Inflammatory macrophage treated with lipopolysaccharide for 1 hour (primary cell): Measurements from ENCODE around the gene SERPINB11.
"Not testable (repeated sequence)": the region's sequence is repeated elsewhere in the genome, so short reads cannot be mapped to it uniquely, and the experiment has no call there.

Experiments
- DNase-seq, 2 donors: peaks; one replicate each; pipeline ENCODE4 v3.0.0-alpha.2; 2020 to 2022

SERPINB11 gene, protein sequence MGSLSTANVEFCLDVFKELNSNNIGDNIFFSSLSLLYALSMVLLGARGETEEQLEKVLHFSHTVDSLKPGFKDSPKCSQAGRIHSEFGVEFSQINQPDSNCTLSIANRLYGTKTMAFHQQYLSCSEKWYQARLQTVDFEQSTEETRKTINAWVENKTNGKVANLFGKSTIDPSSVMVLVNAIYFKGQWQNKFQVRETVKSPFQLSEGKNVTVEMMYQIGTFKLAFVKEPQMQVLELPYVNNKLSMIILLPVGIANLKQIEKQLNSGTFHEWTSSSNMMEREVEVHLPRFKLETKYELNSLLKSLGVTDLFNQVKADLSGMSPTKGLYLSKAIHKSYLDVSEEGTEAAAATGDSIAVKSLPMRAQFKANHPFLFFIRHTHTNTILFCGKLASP

DNA sequence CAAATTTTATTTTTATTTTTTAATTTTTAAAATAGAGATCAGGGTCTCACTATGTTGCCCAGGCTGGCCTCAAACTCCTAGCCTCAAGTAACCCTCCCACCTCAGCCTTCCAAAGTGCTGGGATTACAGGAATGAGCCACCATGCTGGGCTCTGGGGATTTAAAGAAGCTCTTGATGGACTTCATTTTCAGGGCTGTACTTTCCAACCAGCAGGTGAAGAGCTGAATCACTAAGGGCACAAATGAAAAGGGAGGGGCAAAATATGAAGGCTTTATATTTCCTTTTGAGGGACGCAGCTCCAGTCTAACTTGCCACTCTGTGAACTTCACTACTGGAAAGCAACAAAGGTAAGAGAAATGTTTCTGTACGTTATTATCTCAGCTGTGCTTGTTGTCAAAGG, at the start of gene SERPINB11:
Gene SERPINB11 (plus strand): TSS at position 301 of the 400 bp plus-strand sequence. CDS start 7,234 bp downstream, outside the sequence.
- no peak for DNase-seq

DNA sequence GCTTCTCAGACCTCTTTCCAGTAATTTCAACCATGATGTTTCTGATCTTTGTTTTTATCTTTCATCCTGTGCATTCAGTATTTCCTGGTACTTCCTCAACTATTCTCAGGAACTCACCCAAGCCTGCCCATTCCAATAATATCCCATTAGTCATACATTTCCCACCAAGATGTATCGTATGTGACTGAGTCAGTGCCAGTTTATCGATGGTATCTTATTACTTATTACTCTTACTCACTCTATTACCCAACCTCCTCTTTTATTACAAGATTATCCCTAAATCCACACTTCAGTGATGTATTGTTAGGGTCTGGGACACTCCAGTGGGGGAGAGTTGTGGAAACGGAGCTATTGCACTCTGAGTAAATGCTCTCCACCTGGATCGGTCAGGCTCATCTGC, 43.8 kb upstream of the SERPINB11 start:
- not testable (repeated sequence) for DNase-seq

DNA sequence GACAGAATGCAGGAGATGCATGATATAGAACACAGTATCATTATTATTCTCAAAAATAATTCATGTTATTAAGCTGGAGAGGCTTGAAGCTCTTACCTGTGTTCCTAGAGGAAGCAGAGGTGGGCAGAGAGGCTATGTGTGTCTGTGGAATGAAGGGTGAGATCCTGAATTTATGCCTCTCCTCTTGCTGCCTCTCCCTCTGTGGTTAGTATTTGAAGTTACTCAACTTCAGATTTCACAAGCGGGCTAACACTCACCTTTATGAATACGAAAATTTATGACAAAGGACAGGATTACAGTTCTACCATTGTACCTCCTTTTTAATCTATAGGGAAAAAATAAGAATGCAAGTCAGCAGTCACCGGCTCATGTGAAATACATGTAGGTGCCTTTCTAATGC, 41.0 kb upstream of the SERPINB11 start, which contains the start of gene SERPINB3:
Gene SERPINB3 (minus strand): TSS at position 144 of the 400 bp plus-strand sequence. CDS start 677 bp downstream, outside the sequence.
- not testable (repeated sequence) for DNase-seq

DNA sequence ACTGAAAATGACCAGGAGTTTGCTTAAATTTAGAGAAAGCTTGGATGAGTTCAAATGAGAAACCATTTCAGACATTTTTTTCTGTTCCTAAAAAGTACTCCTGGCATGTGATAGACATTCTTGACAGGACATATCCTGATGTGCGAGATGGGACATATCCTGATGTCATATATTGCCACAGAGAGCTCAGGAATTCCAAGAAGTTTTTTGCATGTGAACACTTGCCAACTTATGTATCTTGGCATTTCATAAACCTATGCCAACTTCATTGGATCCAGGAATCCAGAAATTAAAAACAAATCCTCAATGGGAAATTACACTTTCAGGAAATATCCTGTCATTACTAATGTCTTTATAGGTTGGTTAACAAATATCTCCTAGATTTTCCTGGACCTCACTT, 38.2 kb upstream of the SERPINB11 start:
- DNase-seq: no peak

DNA sequence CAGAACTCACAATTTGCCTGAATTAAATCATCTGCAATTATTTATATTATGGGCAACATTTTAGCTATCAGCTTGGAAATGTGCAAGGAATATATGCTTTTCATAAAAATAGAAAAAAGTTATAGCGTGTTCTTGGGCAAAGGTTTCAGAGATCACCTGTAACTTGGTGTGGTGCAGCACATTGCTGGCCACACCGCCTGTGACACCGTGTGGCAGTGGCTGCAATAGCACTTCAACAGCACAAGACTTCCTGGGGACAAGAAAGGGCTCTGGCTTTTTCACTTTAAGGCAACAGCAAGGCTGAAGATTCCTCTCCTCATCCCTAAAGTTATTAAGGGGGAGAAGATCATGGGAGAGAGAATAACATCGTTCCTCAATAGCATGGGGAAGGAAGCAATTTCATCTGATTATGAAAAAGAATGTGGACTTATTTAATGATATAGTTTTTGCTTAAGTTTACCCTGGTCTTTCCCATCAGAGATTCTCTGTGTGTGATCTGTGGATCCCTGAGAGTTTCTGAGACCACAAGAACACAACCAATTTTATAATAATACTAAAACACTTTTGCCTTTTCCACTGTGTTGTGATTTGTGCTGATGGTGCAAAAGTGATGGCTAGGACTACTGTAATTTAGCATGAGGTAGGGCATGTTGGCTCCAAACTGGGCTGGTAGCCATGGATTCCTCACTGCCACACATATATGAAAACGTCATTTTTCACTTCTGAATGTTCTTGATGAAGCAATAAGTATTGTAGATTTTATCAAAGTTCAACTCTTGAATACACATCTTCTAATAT, 26.0 kb upstream of the SERPINB11 start:
- no peak for DNase-seq

DNA sequence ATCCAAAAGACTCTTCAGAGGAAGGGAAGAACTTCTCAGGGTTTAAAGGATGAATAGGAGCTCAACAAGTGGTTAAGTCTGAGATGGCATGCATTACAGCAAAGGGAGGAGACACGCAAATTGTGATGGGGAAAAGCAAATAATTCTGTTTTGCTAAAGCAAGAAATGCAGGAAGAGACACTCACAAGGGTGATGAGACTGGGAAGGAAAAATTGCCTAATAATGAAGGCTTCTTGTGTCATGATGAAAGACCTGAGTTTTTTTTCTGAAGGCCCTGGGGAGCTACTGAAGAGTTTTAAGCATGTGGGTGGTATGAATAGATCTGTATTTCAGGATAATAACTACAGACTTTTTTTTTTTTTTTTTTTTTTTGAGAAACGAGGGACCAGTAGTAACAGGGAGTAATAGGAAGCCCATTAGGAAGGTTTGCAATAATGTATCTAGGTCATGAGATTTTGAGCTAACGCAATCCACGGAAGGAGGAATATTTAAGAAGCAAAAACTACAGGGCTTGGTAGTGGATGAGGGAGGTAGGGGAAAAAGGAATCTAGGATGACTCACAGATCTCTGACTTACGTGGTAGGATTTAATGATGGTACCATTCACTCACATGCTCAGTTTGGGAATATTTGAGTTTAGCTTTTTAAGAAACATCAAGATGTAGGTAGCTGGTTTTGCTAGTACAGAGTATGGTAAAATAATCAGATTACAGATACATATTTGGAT, 25.1 kb upstream of the SERPINB11 start:
- peak; percentile 37 to 50 for DNase-seq

DNA sequence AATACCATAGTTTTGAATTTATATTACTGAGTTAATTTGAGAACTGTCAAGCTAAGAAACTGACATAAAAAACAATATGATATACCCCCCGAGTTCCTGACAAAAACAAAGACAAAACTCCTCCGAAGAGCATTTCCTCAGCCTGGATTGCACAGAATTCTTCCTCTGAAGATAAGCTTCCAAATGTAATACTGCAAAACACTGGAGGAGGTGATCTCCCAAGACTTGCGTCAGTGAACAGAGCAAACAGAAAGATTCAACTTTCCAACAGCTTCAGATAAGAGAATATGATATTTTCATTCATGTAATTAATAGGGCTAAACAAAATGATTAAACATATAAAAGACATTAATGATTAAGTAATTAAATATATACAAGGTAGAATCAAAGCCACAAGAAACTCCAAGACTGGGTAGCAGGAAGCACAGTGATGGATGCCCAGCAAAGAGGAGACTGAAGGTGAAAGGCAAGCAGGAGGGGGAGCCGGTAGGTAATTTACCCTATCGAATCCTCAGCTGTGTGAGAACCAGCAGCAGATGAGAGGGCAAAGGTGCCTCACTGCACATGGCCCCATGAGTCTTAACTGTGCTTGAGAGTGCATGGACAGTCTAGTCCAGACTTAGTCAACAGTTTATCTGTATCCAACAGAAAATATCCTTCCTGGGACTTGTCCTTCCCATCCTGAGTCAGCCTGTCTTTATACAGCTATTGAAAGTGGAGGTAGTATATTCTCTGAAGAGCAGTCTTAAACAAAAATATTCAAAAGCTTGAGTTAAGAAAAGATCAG, 22.7 kb upstream of the SERPINB11 start:
- no peak for DNase-seq

DNA sequence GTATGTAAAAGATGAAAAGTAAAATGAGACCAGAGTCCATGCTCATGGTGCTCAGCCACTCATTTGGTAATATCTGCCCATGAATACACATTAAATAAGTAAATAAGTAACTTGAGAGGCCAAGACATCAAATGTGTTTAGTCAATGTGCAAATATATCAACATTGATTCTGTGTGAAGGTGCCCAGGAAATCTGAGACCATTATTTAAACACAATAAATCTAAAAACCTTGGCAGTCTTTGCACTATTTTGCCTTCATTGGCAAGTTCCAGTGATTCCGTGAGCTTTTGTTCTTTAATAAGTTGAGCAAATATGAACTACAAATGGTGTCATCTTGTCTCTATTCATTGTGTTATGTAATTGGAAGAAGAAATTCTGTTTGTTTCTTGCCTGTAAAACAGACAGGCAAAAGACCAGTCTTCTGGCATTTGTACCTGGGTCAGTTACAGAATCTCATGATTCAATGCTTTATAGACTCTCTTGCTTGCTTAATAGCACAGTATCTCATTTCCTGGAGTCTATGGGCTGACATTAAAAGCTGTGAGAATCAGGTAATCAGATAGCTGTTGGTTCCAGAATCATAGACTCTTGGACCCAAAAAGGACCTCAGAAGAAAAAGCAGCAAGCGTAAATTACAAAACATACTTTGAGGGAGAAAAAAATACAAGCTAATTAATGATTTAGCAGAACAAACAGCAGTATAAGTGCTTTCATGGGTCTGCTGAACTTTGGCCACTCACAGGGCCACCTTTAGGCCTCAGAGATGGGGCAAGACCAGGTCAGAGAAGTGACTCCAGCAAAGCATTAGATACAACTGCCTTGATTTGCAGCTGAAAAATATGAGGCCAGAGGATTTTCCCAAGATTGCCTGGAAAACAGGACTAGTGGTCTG, 21.1 kb upstream of the SERPINB11 start:
- DNase-seq: no peak

DNA sequence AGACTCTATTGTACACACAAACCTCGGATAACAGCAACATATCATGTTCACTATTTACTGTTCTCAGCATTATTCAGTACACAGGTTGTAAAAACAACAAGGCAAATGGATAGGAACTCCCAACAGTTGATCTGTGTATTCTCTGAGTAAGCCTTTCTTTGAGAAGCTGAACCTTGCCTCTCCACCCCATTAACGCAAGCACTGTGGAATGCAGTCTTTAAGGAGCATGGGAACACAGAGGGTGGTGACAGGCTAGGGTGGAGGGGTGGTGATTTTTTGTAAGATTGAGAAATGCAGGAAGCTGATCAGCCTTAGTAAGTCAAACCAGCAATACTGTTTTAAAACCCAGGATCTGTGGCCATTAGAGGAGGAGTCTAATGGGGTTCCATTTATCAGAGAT, 19.6 kb upstream of the SERPINB11 start:
- DNase-seq: no peak

DNA sequence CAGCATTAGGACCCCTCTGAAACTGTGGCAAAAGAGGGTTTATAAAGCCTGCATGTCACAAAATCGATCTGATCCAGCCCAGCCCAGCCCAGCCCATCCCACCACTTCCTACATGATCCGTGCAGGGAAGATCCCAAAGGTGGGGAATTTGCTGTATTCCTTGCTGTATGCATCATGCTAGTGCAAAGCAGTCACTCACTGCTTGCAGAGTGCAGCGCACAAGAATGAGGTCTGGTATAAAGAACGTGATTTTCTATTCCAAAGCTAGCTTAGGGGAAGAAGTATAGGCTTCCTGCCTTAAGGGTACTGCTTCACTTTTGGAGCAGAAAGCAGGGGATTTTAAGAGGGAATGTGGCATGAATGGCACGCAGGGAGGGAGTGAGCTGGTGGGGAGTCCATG, 18.9 kb upstream of the SERPINB11 start:
- DNase-seq: no peak

DNA sequence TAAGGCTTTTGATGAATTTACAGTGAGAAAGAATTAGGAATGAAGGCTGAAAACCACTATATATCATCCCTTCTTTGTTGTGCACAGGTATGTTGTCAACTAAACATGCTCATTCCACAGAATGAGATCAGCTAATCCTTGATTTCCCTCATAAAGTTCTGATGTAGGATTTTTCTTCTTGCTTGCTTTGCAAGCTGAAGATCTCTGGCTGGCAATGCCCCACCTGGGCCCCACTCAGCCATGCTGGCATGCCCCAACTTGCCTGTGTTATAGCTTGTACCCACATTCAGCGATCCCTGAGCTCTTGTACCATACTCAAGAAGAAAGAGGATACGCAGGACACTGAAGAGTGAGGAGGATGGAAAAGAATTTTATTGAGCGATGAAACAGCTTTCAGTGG, 18.0 kb upstream of the SERPINB11 start:
- DNase-seq: no peak

DNA sequence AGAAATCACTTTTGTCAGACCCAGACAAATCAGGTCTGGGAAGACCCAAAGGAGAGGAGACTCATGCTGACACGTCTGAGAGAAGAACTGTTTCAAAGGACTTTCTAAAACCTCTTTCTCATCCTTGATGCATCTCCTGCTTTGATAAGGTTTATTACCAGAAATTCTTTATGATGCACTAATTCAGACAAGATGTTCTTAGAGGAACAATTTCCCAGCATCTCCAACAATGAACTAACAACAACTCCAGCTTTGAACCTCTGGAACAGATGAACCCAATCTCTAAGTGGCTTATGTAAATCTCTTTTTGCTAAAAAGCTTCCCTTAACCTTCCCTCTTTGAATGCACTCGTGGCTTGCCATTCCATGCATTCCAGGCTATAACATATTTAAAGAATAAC, 15.9 kb upstream of the SERPINB11 start:
- no peak for DNase-seq

DNA sequence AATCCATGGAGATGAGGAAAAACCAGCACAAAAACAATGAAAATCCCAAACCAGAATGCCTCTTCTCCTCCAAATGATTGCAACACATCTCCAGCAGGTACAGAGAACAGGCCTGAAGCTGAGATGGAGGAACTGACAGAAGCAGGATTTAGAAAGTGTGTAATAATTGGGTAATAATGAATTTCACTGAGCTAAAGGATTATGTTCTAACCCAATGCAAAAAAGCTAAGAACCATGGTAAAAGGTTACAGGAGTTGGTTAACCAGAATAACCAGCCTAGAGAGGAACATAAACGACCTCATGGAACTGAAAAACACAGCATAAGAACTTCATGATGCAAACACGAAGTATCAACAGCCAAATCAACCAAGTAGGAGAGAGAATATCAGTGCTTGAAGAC, 13.7 kb upstream of the SERPINB11 start:
- no peak for DNase-seq

DNA sequence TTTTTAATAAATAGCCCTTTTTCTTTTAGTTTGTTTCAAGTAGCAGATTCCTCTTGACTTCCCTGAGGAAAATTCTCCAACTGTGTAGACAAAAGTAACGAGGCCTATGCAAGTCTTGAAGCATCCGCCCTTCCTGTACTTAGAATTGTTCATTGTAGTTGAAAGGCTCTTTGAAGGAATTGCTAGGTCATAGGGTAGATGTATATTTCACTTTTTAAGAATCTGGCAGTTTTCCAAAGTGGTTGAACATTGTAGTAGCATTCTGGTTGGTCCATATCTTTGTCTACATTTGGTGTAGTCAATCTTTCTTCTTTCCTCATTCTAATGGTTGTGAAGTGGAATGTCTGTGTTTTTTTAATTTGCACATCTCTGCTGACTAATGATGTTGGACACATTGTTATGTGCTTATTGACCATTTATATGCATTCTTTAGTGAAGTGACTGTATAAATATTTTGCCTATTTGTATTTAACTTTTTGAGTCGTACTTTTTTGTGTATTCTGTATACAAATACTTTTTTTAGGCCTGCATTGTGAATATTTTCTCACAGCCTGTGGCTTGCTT, 5.6 kb upstream of the SERPINB11 start:
- DNase-seq: no peak

DNA sequence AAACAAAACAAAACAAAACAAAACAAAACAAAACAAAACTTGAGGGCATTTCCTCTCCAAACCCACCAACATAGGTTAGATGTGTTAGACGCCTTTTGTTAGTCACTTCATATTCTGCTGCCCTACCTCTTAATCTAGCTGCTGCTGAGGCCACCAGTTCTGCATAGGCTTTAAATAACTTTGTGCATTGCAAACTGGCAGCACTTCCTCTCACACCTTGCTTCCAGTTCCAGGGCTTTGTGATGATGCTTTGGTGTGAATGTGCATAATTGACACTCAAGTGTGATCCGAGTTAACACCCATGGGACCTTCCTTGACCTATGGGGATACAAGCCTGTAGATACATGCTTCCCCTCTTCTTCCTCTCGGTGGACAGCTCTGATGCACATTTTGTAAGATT, 2.3 kb upstream of the SERPINB11 start:
- DNase-seq: no peak

DNA sequence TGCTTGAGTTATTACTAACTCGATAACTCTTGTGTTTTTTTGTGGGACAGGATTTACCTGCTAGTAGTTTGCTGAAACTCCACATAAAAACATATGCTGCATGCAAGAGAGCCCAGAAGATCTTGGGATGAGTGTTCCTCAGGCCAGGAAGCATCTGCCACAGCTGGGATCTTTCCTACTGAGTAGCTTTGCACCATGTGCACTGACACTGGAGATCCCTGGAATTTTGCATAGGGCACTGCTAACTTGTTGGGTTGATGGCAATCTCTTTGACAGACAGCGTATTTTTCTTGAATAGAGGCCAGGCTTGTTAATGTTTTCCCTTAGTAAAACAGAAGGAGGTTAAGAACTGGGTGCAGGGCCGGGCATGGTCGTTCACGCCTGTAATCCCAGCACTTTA, 808 bp upstream of the SERPINB11 start:
- DNase-seq: no peak

DNA sequence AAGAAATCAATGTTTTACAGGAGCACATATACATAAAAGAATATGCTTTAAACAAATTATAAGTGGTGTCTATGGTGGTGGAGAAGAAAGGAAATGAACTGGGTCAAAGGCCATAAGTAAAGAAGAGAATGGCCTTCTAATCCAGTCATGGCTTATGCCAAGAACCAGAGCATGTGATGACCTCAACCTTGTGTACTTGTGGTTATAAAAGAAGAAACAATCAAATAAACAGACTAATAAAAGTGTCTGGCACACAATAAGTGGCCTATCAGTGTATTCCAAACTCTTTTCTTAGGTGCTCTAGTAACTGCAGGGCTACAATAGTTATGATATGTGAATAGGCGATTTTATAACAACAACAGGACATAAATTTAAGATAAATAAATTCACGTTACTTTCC, 2.6 kb downstream of the SERPINB11 start:
- no peak for DNase-seq

DNA sequence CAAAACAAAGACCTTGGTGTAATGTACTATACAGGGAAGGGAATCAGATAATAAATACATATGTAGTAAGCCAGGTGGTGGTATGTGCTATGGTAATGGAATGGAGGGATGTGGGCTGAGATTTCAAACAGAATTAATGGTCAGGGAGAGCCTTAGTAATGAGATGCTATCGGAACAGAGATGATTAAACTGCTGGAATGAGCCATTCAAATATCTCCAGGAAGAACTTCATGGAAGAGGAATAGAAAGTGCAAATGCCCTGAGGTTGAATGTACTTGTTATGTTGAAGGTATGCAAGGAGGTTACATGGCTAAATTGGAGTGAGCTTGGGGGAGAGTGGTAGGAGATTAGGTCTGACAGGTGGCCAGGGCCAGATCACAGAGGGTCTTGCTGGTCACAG, 5.1 kb downstream of the SERPINB11 start:
- DNase-seq: no peak

DNA sequence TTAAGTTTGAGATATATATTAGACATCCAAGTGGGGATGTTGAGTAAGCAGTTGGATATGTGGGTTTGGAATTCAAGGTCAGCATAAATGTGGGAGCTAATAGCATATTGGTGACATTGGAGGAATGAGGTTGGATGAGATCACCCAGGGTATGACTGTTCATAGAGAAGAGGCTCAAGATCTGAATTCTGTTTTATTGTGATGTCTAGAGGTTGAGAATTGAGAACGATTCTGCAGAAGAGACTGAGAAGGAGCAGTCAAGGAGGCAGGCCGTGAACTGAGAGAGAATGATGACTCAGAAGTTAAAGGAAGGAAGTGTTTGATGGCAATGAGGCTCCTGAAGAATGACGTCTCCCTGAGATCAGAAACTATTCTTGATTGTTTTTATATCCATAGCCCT, 5.9 kb downstream of the SERPINB11 start:
- DNase-seq: no peak

DNA sequence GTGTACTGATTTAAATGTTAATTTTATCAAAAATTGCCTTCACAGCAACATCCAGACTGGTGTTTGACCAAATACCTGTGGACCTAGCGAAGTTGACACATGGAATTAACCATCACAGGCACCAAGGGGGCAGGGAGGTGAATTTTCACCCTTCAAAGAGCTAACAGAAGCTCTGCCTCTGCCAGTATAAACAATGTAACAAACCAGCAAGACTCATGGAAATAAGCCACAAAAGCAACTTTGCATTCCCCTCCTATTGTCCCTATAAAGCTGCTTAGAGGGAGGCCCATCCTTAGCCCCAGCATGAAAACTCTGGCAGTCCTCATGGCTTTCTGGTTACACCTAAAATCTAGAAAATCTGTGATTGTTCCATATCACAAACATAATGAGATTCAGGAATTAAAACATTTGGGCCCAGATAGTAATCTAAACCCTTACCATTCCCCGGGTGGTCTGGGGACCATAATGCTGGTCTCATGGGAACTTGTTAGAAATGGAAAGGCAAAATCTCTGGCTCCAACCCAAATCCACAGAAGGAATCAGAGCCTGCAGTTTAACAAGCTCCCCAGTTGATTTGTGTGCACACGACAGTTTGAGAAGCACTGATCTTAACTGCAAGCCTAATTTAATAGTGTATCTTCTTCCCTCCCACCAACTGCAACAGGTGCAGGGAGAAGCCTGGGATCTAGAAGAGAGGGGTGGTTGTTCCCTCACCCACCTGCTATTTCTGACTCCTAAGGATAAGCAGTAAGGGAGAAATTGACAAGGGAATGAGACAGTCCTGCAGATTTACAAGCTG, 23.1 kb downstream of the SERPINB11 start:
- DNase-seq: no peak
